ENCODE measurements around the gene PARD3. TPM values are rescaled to one million over a fixed set of nuclear protein-coding genes. Genes with fewer than 3 reads are reported as not detected.
A peak's percentile ranks its signal among the peaks of the same experiment; 100 is the strongest.

The PARD3 gene
- total RNA-seq, 6 donors from 2014 or later, result 30.6 to 108 (median 50.6) TPM

DNA sequence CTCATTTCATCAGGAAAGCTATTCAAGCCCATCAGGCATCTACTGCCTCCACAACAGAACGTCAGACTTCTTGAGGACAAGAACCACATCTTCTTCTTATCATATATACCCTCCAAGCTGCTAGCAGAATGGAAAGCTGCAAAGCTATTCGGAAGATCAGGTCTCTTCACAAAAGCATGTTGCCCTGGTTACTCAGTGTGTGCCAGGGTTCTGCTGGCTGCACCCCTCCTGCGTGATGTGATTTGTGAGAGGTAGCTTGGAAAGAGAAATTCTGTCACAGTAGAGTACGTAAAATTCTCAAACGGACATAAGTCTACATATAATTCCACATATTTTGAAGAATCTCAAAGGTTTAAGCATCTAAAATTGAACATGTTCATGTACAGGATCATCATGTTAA, 681.7 kb downstream of the PARD3 start:
- TF ChIP-seq CTCF (IDR thresholded peaks at IDR 0.05) (no peak), EP300 (IDR thresholded peaks at IDR 0.05) (no peak), POLR2A (IDR thresholded peaks at IDR 0.05) (no peak), POLR2AphosphoS5 (IDR thresholded peaks at IDR 0.05) (no peak)
- ATAC-seq (ENCODE audit: low FRiP score in 2 of 2) (no peak), DNase-seq (no peak)
- peaks cover 0 to 9% (median 0%) of the 10 kb centered on the region in 4 donors for H3K36me3 ChIP-seq
- no peaks in the 10 kb centered on the region for H3K9me3 ChIP-seq
- WGBS, 2 donors, result 92 to 93% methylated on average over 5 of the region's 5 CpGs
- H3K27ac ChIP-seq, result no peak overlapping the region
- H3K4me3 ChIP-seq, result no peak overlapping the region
- no peaks in the 10 kb centered on the region for H3K27me3 ChIP-seq
- no peaks in the 10 kb centered on the region for H3K4me1 ChIP-seq

DNA sequence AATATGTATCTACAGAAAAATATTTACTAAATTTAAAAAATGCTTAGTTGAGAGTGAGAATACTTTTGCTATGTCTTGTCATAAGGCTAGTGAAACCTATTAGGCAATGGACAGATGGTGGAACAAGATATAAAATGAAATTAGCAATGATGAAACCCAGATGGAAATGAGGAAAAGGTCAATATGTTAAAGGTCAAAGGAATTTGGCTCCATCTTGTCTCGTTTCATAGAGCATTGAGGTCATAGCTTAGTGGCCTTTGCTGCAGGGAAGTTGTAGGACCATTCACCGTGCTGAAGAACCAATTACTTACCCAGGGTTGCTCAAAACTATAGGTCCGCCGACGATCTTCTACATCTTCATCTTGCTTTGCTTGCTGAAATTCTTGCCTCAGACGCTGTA, 683.9 kb downstream of the PARD3 start:
- H3K27ac ChIP-seq, result no peak overlapping the region
- ATAC-seq (ENCODE audit: low FRiP score in 2 of 2) (no peak), DNase-seq (no peak)
- no peaks in the 10 kb centered on the region for H3K4me1 ChIP-seq
- no peaks in the 10 kb centered on the region for H3K27me3 ChIP-seq
- no peak for TF ChIP-seq POLR2A (IDR thresholded peaks at IDR 0.05)
- no peak for TF ChIP-seq CTCF (IDR thresholded peaks at IDR 0.05)
- TF ChIP-seq POLR2AphosphoS5 (IDR thresholded peaks at IDR 0.05), result peak in 1 of 2 donors; percentile 32
- no peaks in the 10 kb centered on the region for H3K9me3 ChIP-seq
- peaks cover 0 to 9% (median 0%) of the 10 kb centered on the region in 4 donors for H3K36me3 ChIP-seq
- 87 to 90% methylated on average over 6 of the region's 6 CpGs for WGBS, 2 donors
- no peak overlapping the region for H3K4me3 ChIP-seq

DNA sequence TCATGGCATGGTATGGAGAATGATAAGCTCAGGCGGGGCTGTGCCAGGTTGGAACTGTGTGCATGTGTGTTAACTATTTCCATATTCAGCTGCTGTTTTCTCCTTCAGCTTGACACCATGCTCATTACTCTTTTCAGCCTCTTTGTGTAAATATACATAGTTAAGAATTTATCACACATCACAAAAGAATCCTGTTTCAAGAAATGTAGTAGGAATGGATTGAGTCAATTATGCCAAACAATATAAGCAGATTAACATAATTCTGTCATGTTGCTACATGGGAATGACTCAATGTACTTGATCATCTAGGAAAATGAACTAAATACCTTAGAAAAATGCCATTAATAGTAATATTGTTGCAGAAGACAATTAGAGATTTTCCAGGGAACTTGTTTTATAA, 687.4 kb downstream of the PARD3 start:
- no peak for DNase-seq
- no peaks in the 10 kb centered on the region for H3K9me3 ChIP-seq
- peaks cover 0 to 2% (median 0%) of the 10 kb centered on the region in 4 donors for H3K4me1 ChIP-seq
- H3K27me3 ChIP-seq, result no peaks in the 10 kb centered on the region
- peaks cover 0 to 9% (median 0%) of the 10 kb centered on the region in 4 donors for H3K36me3 ChIP-seq
- H3K27ac ChIP-seq, result no peak overlapping the region
- 96 to 100% methylated on average over 1 of the region's 1 CpG for WGBS, 2 donors
- no peak overlapping the region for H3K4me3 ChIP-seq
- no peak for ATAC-seq (ENCODE audit: low FRiP score in 2 of 2)
- TF ChIP-seq POLR2A (IDR thresholded peaks at IDR 0.05) (no peak), CTCF (IDR thresholded peaks at IDR 0.05) (no peak), POLR2AphosphoS5 (IDR thresholded peaks at IDR 0.05) (no peak), EP300 (IDR thresholded peaks at IDR 0.05) (no peak)

DNA sequence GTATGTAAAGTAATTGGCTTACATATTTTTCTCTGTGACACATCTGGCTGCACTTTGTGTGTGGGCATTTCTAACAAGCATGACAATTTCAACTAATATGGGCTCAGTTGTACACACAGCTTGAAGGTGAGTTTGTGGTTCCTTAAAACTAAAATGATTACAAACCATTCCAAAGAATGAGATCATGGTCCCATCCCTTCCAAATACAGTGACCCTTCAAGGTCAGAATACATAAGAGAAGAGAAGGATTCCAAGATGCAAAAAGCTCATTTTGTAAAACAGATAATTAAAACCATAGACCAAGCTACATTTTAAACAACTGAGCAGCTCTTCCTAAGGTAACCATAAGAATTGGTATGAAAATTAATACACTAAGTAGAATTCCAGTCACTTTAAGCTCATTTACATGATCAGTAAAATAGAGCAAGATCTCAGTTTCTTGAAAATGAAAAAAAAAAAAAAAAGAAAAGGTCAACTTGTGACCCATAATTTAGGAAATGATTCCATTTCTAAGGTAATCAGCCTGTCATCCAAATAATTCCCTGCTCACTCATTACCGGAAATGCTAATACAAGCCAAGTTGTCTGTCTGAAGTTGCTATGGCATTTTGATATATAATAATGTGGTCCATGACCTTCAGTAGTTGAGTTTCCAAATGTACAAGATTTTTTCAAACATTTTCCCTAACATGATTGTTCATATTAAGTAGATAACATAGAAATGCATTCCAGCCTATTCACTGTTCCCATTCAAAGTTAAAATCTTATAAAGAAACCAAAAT, 688.5 kb downstream of the PARD3 start:
- peaks cover 0 to 9% (median 0%) of the 10 kb centered on the region in 4 donors for H3K36me3 ChIP-seq
- H3K4me3 ChIP-seq, result no peak overlapping the region
- no peak for TF ChIP-seq EP300 (IDR thresholded peaks at IDR 0.05)
- no peak for TF ChIP-seq POLR2A (IDR thresholded peaks at IDR 0.05)
- TF ChIP-seq POLR2AphosphoS5 (IDR thresholded peaks at IDR 0.05), result no peak
- TF ChIP-seq CTCF (IDR thresholded peaks at IDR 0.05), result no peak
- WGBS, 2 donors, result 74 to 79% methylated on average over 1 of the region's 1 CpG
- H3K9me3 ChIP-seq, result no peaks in the 10 kb centered on the region
- H3K4me1 ChIP-seq, result peaks cover 1 to 10% (median 6%) of the 10 kb centered on the region in 4 donors
- H3K27me3 ChIP-seq, result no peaks in the 10 kb centered on the region
- no peak for ATAC-seq (ENCODE audit: low FRiP score in 2 of 2)
- no peak for DNase-seq
- no peak overlapping the region for H3K27ac ChIP-seq

DNA sequence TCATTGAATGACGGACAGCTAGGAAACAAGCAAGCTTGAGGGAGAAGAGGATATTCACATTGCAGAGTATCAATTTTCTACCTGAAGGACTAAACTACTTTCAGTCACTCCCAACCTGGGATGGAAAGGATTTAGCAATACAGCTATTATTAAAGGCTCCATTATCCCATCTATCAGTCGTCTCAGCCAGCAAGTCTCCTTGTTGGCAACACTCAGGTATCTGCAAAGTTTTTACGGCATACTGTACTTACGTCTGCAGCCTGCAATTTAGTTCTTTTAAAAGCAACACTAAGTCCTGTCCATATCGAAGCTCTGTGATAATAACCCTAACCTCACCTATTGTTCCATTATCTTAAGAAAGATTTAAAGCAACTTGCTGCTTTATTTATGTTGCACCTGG, 689.4 kb downstream of the PARD3 start:
- TF ChIP-seq CTCF (IDR thresholded peaks at IDR 0.05) (no peak), EP300 (IDR thresholded peaks at IDR 0.05) (no peak), POLR2A (IDR thresholded peaks at IDR 0.05) (no peak), POLR2AphosphoS5 (IDR thresholded peaks at IDR 0.05) (no peak)
- Histone ChIP-seq H3K9me3 (no peaks in the 10 kb centered on the region), H3K27ac (no peak overlapping the region), H3K4me1 (peaks cover 3 to 14% (median 9%) of the 10 kb centered on the region in 4 donors), H3K36me3 (peaks cover 0 to 5% (median 0%) of the 10 kb centered on the region in 4 donors), H3K27me3 (no peaks in the 10 kb centered on the region), H3K4me3 (no peak overlapping the region)
- DNase-seq, result no peak
- no peak for ATAC-seq (ENCODE audit: low FRiP score in 2 of 2)
- 68 to 75% methylated on average over 5 of the region's 5 CpGs for WGBS, 2 donors
